ENCODE results near the gene CADPS.

GRCh38 chr3:62644493-62644892, 230.7 kb downstream of the CADPS start:
- TF ChIP-seq EZH2 (IDR thresholded peaks at IDR 0.05; ENCODE audit: borderline replicate concordance, low read depth, low read length, poor library complexity, severe bottlenecking) (no peak), CTCF (conservative IDR thresholded peaks at IDR 0.05; ENCODE audit: low read depth, low read length) (no peak)

Data from A673 (cell line).